Measurements from ENCODE around the gene HSCB. TPM values are rescaled to one million over a fixed set of nuclear protein-coding genes. Genes with fewer than 3 reads are reported as not detected.

The HSCB gene
- total and polyA plus RNA-seq, 2 donors from 2014 or later: 13.2 to 32.1 TPM

GRCh38 chr22:28795932-28796856, 54.4 kb downstream of the HSCB start:
- Histone ChIP-seq H3K27me3 (ENCODE audit: control insufficient read depth, insufficient read depth, low read length) (no peaks in the 10 kb centered on the region), H3K27ac (ENCODE audit: low read depth in 2 of 2, low read length in 2 of 2) (no peak overlapping the region), H3K36me3 (ENCODE audit: control insufficient read depth in 2 of 3, insufficient read depth in 3 of 3, low read length in 3 of 3) (peaks cover 17 to 38% (median 31%) of the 10 kb centered on the region in 3 donors), H3K4me3 (ENCODE audit: low read length in 3 of 3) (no peak overlapping the region), H3K9ac (ENCODE audit: low read length in 3 of 3) (no peak overlapping the region), H3K9me3 (ENCODE audit: control insufficient read depth in 2 of 3, insufficient read depth in 1 of 3, low read length in 3 of 3) (no peaks in the 10 kb centered on the region), H3K4me1 (ENCODE audit: control insufficient read depth in 2 of 3, insufficient read depth in 2 of 3, low read depth in 1 of 3, low read length in 3 of 3) (peaks cover 0 to 14% (median 4%) of the 10 kb centered on the region in 3 donors)
- TF ChIP-seq CTCF (IDR thresholded peaks at IDR 0.05; ENCODE audit: borderline replicate concordance, extremely low read depth, insufficient read depth): no peak
- intact Hi-C loops (cut with DNase I): no loop called here
- no peak for FAIRE-seq
- peak in 1 of 5 donors; percentile 22 for DNase-seq

- H3K9me3 ChIP-seq (ENCODE audit: control insufficient read depth in 2 of 3, insufficient read depth in 1 of 3, low read length in 3 of 3): no peaks in the 10 kb centered on the region
- H3K27me3 ChIP-seq (ENCODE audit: control insufficient read depth, insufficient read depth, low read length): no peaks in the 10 kb centered on the region
- H3K27ac ChIP-seq (ENCODE audit: low read depth in 2 of 2, low read length in 2 of 2): peak overlapping the region; percentile 99
- intact Hi-C loops (cut with DNase I): no loop called here
- DNase-seq (peak in 4 of 5 donors; percentile 32 to 84 (median 62)), FAIRE-seq (no peak)
- TF ChIP-seq CTCF (IDR thresholded peaks at IDR 0.05; ENCODE audit: borderline replicate concordance, extremely low read depth, insufficient read depth): no peak
- peak overlapping the region; percentile 74 to 98 (median 82) for H3K9ac ChIP-seq (ENCODE audit: low read length in 3 of 3)
- peaks cover 17 to 38% (median 29%) of the 10 kb centered on the region in 3 donors for H3K36me3 ChIP-seq (ENCODE audit: control insufficient read depth in 2 of 3, insufficient read depth in 3 of 3, low read length in 3 of 3)
- H3K4me1 ChIP-seq (ENCODE audit: control insufficient read depth in 2 of 3, insufficient read depth in 2 of 3, low read depth in 1 of 3, low read length in 3 of 3): peaks cover 0 to 17% (median 4%) of the 10 kb centered on the region in 3 donors
- H3K4me3 ChIP-seq (ENCODE audit: low read length in 3 of 3): peak overlapping the region; percentile 73 to 94 (median 86)
Observed at GRCh38 chr22:28798810-28799605, 57.2 kb downstream of the HSCB start.

- Histone ChIP-seq H3K36me3 (ENCODE audit: control insufficient read depth in 2 of 3, insufficient read depth in 3 of 3, low read length in 3 of 3) (peaks cover 13 to 30% (median 25%) of the 10 kb centered on the region in 3 donors), H3K4me1 (ENCODE audit: control insufficient read depth in 2 of 3, insufficient read depth in 2 of 3, low read depth in 1 of 3, low read length in 3 of 3) (peaks cover 0 to 17% (median 4%) of the 10 kb centered on the region in 3 donors), H3K9me3 (ENCODE audit: control insufficient read depth in 2 of 3, insufficient read depth in 1 of 3, low read length in 3 of 3) (no peaks in the 10 kb centered on the region), H3K27me3 (ENCODE audit: control insufficient read depth, insufficient read depth, low read length) (no peaks in the 10 kb centered on the region), H3K9ac (ENCODE audit: low read length in 3 of 3) (peak overlapping the region; percentile 74 to 98 (median 82)), H3K4me3 (ENCODE audit: low read length in 3 of 3) (peak overlapping the region; percentile 73 to 94 (median 86)), H3K27ac (ENCODE audit: low read depth in 2 of 2, low read length in 2 of 2) (peak overlapping the region; percentile 99)
- DNase-seq (peak in 4 of 5 donors; percentile 73 to 91 (median 78)), FAIRE-seq (no peak)
- intact Hi-C loops (cut with DNase I): no loop called here
- TF ChIP-seq CTCF (IDR thresholded peaks at IDR 0.05; ENCODE audit: borderline replicate concordance, extremely low read depth, insufficient read depth): no peak
Observed at GRCh38 chr22:28799606-28800307, 57.9 kb downstream of the HSCB start.
